ENCODE data around the gene SLX9. TPM values are rescaled to one million over a fixed set of nuclear protein-coding genes. Genes with fewer than 3 reads are reported as not detected.

SLX9 gene
- total RNA-seq, 2 donors from 2014 or later = 26.1 to 28.6 TPM

DNA sequence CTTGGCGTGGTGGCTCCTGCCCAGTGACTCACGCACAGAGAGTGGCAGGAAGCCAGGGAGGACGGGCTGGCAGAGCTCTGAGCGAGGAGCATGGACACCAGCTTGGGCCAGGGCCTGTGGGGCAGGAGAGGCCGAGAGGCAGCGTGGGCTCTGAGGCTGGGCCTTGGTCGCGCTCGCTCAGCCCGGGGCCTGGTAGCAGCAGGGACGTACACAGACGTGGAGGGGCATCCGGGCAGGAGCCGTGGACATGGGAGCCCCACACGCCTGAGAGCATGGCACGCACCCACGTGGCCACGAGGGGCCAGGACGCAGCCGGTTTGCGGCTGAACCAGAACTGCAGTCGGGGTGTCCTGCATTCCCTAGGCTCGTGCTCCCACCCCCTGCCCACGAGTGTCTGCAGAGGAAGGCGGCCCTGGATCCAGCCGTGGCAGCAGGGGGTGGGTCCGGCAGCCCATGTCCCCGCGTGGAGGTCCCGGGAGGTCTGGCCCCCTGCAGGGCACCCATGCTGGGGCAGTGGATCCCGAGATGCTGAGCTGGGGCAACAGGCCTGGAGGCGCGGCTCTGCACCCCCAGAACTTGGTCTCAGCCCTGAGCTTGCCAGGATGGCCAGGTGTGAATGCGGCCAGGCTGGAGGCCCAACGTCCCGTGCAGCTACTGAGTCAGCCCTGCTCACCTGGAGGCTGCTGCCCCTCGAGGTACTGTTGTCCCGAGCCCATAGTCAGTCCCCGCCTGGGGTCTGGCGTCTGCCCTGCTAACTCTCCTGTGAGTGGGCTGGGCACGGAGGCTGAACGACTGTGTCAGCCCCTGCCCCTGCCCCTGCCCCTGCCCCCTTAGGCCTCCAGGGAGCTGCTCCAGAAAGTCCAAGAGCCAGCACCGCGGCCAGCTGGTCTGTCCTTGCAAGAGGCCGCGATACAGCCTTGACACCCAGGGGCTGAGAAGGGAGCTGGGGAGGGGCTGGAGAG lies 61.6 kb downstream of the SLX9 start:
- ATAC-seq (peak; percentile 82 to 88), DNase-seq (peak; percentile 79)

DNA sequence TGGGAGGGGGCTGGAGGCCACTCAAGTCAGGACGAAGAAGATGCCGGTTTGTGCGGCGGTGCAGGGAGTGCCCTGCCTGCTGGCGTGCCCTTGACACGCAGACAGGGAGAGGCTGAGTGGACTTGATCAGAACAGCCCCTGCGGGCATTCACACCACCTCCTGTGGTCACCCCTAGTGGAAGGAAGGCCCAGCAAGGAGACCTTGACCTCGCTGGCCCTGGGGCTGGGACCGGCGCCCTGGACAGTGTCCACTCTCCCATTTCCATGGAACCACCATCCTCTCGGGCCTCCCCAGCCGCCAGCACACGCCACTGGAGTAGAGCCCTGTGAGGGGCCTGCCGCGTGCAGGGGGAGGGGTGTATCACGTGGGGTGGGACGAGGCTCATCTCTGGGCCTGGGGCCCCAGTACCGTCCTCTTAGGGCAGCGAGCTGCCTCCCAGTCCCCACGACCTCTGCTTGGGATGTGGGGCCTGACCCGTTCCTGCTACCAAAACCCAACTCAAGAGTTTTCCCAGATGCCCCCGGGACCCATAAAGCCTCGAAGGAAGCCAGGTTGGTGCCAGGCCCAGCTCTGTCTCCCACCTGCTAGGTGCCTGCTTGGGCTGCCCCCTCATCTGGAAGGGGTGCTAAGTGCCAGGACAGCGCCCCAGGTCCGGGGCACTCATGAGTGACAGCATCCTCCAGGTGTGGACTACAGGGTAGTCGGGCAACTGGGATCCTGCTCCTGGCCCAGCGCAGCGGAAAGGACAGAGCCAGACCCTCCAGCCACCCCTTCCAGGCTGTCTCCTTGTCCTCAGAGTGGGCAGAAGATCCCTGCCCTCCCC lies 62.8 kb downstream of the SLX9 start:
- DNase-seq (peak; percentile 18), ATAC-seq (no peak)
- intact Hi-C loops (cut with DNase I) = no loop called here

More for the DNA sequence above, 61.6 kb downstream of the SLX9 start:
- intact Hi-C loops (cut with DNase I) = no loop called here

DNA sequence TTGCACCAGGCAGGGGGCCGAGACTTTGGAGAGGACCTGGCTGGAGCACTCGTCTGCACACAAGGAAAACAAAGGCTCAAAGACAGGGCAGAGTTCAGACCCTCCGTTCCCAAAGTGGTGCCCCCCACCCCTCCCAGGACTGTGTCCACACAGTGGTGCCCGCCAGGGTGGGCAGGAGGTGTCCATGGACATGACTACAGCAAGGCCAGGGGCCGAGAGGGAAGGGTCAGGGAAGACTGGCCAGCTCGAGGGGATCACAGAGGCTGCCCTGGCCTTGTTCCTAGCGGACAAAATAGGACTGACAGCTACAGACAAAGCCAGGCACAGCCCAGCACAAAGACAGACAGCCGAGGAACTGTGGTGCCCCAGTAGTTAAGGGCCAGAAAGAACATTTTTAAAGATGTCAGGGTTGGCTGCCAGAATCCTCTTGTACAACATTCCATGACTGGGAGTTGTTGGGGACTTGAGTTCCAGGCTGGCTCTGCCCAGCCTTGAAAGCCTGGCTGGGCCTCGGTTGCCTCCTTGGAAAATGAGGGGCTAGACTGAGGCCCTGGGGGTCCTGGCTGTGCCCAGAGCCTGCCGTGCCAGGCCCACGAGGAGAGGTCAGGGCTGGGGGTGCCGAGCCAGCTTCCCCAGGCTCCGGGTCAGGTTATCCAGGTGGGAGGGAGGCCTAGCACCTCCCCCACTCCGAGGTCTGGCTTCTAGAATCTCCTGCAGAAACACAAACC lies 63.7 kb downstream of the SLX9 start:
- ATAC-seq (peak in 1 of 2 donors; percentile 11), DNase-seq (peak; percentile 17)
- intact Hi-C loops (cut with DNase I) = no loop called here

DNA sequence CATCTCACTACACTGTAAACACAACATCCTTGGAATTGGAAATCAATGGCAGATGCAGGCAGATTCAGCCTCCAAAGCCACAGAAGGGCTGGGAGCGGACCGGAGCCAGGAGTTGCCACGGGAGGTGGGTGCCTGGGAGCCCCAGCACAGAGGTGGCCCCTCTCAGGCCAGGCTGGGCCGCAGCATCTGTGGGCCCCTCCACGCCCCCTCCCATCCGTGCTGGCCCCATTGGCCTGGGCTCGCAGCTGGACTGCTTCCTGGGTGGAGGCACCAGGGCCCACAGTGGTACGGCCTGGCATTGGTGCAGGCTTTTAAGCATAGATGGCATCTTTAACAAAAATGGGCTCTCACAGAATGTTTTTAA lies 64.2 kb downstream of the SLX9 start:
- ATAC-seq = no peak
- DNase-seq = peak; percentile 16
- intact Hi-C loops (cut with DNase I) = no loop called here

DNA sequence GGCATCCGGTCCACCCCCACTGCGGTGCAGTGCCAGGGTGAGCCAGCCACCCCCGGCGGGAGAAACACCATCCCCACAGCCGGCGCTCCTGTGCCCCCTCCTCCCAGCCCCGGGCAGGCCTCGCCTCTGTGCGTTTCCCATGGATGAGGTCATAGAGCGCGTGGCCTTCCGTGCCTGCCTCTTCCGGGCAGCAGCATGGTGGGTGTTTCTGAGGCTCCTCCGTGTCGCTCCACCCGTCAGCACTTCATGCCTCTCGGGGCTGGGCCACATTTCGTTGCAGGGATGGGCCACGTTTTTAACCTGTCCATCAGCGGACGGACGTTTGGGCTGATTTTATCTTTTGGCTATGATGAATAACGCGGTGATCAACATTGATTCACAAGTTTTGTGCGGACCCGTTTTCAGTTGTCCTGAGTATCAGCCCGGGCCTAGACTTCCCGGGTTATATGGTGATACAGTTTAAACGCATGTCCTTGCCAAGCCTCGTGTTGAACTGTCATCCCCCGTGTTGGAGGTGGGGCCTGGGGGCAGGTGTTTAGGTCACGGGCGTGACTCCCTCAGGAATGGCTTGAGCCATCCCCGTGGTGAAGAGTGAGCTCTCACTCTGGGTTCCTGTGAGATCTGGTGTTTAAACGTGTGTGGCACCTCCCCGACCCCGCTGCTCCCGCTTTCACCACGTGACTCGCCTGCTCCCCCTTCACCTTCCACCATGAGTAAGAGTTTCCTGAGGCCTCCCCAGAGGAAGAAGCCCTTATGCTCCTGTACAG lies 64.8 kb downstream of the SLX9 start:
- DNase-seq = peak; percentile 25
- intact Hi-C loops (cut with DNase I) = no loop called here

DNA sequence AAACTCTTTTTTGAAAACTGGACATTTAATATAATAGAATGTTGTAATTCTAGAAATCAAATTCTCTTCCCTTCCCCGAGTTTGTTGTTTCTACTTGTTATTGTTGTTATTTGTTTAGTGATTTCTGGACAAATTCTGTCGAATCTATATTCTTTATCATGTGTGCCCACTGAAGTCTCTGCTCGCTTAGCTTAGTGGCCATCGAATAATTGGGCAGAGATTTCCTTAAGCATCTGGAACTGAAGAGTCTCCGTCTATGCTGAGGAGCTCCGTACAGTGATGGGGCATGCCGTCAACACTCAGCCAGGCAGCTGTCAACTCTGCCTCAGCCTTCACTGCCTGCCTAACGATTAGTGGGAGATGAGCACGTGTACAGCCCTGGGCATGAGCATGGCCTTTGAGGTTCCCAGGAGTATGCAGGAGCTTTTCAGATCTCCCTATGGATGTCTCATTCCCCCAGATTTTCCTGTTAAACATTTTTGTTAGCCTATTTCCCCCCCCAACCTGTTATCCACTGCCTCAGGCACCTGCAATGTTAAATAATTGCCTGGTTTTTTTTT lies 66.8 kb downstream of the SLX9 start:
- DNase-seq (no peak), ATAC-seq (peak in 1 of 2 donors; percentile 53)
- intact Hi-C loops (cut with DNase I) = no loop called here

More for the DNA sequence above, 64.8 kb downstream of the SLX9 start:
- ATAC-seq = no peak

DNA sequence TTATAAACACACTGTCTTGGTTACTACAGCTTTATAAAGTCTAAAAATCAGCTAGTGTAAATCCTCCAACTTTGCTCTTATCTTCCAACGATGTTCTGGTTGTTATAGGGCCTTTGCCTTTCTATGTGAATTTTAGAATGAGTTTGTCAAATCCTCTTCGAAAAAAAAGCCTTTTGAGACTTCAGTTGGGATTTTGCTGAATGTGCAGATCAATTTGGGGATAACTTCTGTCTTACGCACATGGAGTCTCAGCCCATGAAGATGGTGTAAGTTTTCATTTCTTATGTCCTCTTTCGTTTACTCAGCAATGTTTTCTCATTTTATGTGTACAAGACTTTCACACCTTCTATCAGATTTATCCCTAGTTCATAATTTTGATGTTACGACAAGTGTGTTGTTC lies 69.8 kb downstream of the SLX9 start:
- intact Hi-C loops (cut with DNase I) = no loop called here
- DNase-seq (no peak), ATAC-seq (no peak)

DNA sequence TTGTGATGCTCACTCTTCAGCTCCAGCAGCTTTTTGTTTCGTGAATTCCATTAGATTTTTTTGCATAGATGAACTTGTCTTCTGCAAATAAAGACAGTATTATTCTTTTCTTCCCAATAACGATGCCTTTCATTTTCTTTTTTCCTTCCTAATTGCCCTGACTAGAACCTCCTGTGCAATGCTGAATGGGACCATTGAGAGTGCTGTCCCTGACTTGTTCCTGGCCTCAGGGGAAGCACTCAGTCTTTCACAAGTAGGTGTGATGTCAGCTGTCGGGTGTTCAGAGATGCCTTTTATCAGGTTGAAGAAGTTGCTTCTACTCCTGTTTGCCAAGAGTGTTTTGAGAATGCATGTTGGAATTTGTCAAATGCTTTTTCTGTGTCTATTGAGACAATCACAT lies 70.3 kb downstream of the SLX9 start:
- ATAC-seq (peak in 1 of 2 donors; percentile 42), DNase-seq (peak; percentile 16)
- intact Hi-C loops (cut with DNase I) = no loop called here

DNA sequence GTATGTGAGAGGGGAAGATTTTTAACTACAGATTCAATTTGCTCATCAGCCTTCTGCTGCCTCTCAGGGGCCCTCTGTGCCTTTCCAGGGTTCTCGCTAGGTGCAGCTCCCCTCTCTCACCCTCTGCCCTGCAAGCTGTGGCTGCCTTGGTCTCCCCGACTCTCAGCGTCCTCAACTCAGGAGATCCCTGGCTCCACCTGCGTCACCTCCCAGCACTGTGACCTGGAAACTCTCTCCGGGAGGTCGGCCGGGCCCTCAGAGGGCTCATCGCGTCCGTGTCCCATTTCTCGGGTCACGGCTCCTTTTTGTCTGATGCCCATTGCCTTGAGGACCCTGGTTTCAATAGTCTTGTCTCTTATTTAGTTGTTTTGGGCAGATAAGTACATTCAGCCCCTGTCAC lies 71.0 kb downstream of the SLX9 start:
- ATAC-seq = no peak
- no peak for DNase-seq
- intact Hi-C loops (cut with DNase I) = no loop called here

DNA sequence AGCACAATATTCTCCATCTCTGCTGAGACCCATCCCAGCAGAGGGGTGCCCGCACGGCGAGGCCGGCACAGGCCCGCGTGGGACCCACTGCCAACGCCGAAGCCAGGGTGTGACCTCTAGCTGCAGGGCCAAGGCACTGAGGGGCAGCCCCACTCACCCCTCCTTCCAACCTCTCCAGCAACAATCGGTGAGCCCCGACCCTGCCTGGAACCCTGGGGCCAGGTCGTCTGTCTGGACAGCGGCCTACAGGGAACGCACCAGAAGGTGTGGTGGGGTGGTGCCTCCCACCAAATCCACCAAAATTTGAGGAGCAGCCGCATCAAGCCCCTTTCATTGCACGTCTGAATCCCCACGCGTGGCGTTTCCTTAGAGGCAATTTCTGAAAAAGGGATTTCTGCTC lies 71.6 kb downstream of the SLX9 start:
- intact Hi-C loops (cut with DNase I) = no loop called here
- ATAC-seq (no peak), DNase-seq (peak; percentile 16)

DNA sequence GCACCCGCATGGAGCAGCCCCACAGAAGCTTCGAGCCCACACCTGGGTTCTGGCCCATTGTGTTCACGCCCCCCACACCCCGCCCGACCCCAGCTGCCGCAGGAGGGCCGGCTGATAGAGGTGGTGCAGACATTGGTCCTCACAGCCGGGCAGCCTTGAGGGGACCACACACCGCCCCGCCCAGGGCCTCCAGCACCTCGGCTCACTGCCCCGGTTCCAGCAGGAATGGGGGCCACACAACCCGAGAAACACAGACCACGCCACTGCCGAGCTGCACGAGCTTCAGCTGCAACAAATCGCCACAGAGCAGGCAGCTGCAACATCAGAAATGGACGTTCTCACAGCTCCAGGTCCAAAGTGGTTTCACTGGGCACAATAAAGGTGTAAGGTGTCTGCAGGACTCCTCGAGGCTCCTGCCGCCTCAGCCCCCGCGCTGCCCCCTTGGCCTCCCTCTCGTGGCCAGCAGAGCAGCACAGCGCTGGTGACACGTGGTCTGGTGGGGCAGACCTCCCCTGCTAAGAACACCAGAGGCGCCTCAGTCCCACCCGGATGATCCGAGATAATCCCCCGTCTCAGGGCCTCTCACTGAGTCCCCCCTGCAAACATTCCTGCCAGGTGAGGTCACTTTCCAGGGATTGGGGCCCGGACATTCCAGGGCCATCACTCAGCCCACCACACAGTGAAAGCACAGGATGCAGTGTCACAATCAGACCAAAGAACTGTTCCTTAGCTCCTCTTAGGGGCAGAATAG lies 72.3 kb downstream of the SLX9 start:
- ATAC-seq (peak; percentile 47 to 74), DNase-seq (peak; percentile 37)
- intact Hi-C loops (cut with DNase I) = no loop called here

DNA sequence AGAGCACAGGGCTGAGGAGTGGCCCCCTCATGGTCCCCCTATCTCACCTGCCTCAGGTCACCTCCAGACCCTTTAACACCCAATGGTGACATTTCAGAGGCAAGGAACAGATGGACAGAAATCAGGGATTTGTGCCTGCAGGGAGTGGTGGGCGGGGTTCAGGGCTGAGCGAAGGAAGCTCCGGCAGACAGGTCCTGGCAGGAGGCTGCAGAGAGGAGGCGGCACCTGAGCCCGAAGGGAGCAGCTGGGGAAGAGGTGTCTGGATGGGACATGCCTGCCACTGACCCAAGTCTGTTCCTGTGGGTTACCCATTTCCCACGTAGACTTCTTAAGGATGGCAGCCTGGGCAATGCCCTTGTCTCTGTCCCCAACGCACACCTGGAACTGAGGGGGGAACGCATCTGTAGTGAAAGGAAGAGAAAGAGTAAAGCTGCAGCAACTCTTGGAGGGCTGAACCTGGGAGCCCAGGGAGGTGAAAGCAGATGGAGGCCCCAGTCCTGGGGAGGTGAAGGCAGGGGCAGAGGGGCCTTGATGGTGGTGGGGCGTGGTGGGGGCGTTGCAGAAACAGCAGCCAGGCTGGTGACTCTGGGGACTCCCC lies 72.9 kb downstream of the SLX9 start:
- intact Hi-C loops (cut with DNase I) = no loop called here
- ATAC-seq = peak; percentile 2 to 32
- peak; percentile 18 for DNase-seq

DNA sequence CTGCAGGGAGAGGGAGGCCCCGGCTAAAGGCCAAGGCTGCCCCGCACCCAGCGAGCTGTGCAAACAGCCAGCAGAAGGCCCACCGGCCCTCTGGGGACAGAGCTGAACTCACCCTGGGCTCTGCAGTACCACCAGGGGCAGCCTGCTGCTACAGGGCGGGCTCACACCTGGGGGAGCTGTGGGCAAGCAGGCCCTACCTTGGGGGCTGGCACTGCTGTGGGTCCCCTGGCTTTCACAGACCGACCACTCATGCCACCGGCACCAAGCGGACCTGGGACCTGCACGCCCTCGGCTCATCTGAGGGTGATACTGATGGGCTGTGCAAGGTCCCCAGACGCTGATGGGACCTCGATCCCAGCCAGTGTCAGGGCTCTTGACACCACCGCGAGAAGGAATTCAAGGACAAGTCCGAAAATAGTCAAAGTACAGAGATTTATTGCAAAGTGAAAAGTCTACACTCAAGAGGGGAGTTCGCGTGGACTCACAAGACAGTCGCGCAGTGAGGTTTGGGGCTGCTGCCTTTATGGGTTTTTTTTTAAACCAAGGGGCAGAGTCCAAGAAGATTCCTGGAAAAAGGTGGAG lies 73.5 kb downstream of the SLX9 start:
- intact Hi-C loops (cut with DNase I) = no loop called here

DNA sequence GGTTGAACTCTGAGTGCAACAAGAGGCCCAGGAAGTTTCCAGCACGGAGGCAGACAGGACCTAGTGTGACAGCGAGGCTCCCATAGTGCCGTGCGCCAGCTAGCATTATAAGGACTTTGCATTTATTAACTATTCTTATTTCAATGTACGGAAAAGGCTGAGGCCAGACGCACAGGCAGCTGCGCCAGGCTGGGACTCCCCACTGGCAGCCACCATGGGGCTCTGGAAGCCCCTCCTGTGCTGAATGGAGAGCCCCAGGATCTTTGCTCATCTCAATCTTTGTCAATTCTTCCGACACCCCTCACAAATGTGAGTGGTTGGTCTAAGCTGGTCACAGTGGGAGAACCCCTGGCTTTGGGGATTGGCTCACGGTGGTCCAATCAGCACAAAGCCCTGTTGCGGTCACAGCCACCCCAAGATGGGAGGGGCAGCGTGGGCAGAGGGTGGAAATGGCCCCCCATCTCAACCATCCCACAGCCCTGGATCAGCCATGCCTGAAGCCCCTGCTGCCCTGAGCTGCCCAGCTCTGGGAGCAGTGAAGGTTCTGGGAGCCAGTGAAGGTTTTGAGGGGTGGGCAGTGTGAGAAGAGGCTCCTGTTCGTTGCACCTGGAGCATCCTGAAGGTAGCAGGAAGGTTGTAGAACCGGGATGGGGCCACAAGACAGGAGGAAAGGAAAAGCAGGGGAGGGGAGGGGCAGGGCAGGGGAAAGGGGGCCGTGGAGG lies 75.1 kb downstream of the SLX9 start:
- ATAC-seq (no peak), DNase-seq (peak; percentile 12)
- intact Hi-C loops (cut with DNase I) = no loop called here

More for the DNA sequence above, 73.5 kb downstream of the SLX9 start:
- DNase-seq (peak; percentile 21), ATAC-seq (no peak)

DNA sequence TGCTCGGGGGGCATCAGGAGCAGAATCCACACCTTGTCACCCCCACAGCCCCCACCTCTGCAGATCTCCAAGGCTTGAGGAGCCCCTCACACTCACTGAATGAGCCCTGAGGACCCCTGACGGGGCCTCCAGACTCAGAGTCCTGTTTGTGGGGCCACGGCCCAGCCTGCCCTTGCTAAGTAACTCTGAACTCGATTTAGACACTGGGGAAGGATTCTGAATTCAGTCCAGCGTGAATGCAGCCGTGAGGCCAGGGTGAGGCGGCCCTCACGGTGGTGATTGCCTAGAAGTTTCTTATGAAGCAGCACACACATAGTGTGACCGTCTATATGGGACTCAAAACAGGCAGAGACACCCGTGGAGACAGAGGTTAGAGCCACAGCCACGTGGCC lies 75.6 kb downstream of the SLX9 start:
- no peak for ATAC-seq
- no peak for DNase-seq
- intact Hi-C loops (cut with DNase I) = no loop called here

DNA sequence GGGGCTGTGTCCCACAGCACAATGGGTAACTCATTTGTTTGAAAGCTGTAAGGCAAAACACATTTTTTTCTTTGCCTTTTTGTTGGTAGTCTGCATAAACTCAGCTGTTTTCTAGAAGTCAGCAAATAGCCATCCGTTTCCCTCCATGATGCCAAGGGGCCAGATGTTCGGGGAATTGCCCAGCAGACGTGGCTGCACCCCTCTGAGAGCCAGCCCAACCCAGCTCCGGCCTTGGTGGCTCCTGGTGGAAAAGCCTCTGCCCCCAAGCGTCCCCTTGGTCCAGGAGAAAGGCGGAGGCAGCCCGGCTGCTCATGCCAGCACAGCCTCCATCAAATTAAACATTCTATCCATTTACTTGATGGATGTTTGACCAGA lies 76.2 kb downstream of the SLX9 start:
- DNase-seq (peak; percentile 17), ATAC-seq (no peak)
- intact Hi-C loops (cut with DNase I) = no loop called here
